ENCODE results near the gene MRPL30.
"Not testable (repeated sequence)": the region's sequence is repeated elsewhere in the genome, so short reads cannot be mapped to it uniquely, and the experiment has no call there.

The MRPL30 gene

GRCh38 chr2:99180755-99181623 lies at the start of gene MRPL30, which contains the start of gene MITD1:
Gene MRPL30 (plus strand): TSS chr2:99181184. CDS start chr2:99186204, 5,020 bp downstream.
Gene MITD1 (minus strand): TSS chr2:99181058. CDS start chr2:99180981, 77 bp downstream.
- Mint-ChIP-seq H3K27me3 (no peaks in the 10 kb centered on the region), H3K4me1 (peaks cover 69% of the 10 kb centered on the region)

GRCh38 chr2:99135044-99135556 lies 45.9 kb upstream of the MRPL30 start:
- not testable (repeated sequence) for H3K4me3 Mint-ChIP-seq, H3K27me3 Mint-ChIP-seq, H3K27ac Mint-ChIP-seq
- H3K9me3 Mint-ChIP-seq, result peaks cover 25% of the 10 kb centered on the region
- H3K36me3 Mint-ChIP-seq, result peaks cover 27% of the 10 kb centered on the region
- peaks cover 11% of the 10 kb centered on the region for H3K4me1 Mint-ChIP-seq

More at GRCh38 chr2:99180755-99181623, at the start of gene MRPL30, which contains the start of gene MITD1:
- Mint-ChIP-seq H3K36me3 (peaks cover 11% of the 10 kb centered on the region), H3K4me3 (peak within 1 kb of the TSS; percentile 100), H3K9me3 (no peaks in the 10 kb centered on the region), H3K27ac (peak within 1 kb of the TSS; percentile 99)

GRCh38 chr2:99139003-99139402 lies 42.0 kb upstream of the MRPL30 start:
- Mint-ChIP-seq H3K4me1 (peaks cover 18% of the 10 kb centered on the region), H3K27ac (no peak overlapping the region), H3K36me3 (peaks cover 16% of the 10 kb centered on the region), H3K27me3 (no peaks in the 10 kb centered on the region), H3K4me3 (no peak overlapping the region), H3K9me3 (peaks cover 7% of the 10 kb centered on the region)

GRCh38 chr2:99140056-99140859 lies 40.7 kb upstream of the MRPL30 start:
- Mint-ChIP-seq H3K4me3 (peak overlapping the region; percentile 96), H3K27ac (peak overlapping the region; percentile 77), H3K4me1 (peaks cover 18% of the 10 kb centered on the region), H3K36me3 (peaks cover 12% of the 10 kb centered on the region), H3K27me3 (no peaks in the 10 kb centered on the region), H3K9me3 (peaks cover 7% of the 10 kb centered on the region)

GRCh38 chr2:99140860-99141109 lies 40.2 kb upstream of the MRPL30 start:
- Mint-ChIP-seq H3K9me3 (peaks cover 7% of the 10 kb centered on the region), H3K27ac (peak overlapping the region; percentile 77), H3K4me1 (peaks cover 18% of the 10 kb centered on the region), H3K36me3 (peaks cover 12% of the 10 kb centered on the region), H3K4me3 (peak overlapping the region; percentile 96), H3K27me3 (no peaks in the 10 kb centered on the region)

- peak within 1 kb of the TSS; percentile 96 for H3K4me3 Mint-ChIP-seq
- no peaks in the 10 kb centered on the region for H3K27me3 Mint-ChIP-seq
- H3K36me3 Mint-ChIP-seq, result peaks cover 9% of the 10 kb centered on the region
- peaks cover 7% of the 10 kb centered on the region for H3K9me3 Mint-ChIP-seq
- H3K27ac Mint-ChIP-seq, result peak within 1 kb of the TSS; percentile 97
- peaks cover 18% of the 10 kb centered on the region for H3K4me1 Mint-ChIP-seq
Measured at GRCh38 chr2:99141110-99142108, 39.6 kb upstream of the MRPL30 start, which contains the start of gene C2orf15. Gene C2orf15 (plus strand): TSS chr2:99141707. CDS start chr2:99150559, 8,852 bp downstream.

GRCh38 chr2:99150706-99151105 lies 30.3 kb upstream of the MRPL30 start:
- no peak overlapping the region for H3K4me3 Mint-ChIP-seq
- H3K36me3 Mint-ChIP-seq, result peaks cover 2% of the 10 kb centered on the region
- no peaks in the 10 kb centered on the region for H3K9me3 Mint-ChIP-seq
- H3K27ac Mint-ChIP-seq, result peak overlapping the region; percentile 19
- H3K27me3 Mint-ChIP-seq, result no peaks in the 10 kb centered on the region
- peaks cover 13% of the 10 kb centered on the region for H3K4me1 Mint-ChIP-seq

GRCh38 chr2:99152199-99152895 lies 28.6 kb upstream of the MRPL30 start:
- Mint-ChIP-seq H3K4me1 (peaks cover 29% of the 10 kb centered on the region), H3K36me3 (peaks cover 4% of the 10 kb centered on the region), H3K4me3 (no peak overlapping the region), H3K9me3 (no peaks in the 10 kb centered on the region), H3K27me3 (no peaks in the 10 kb centered on the region), H3K27ac (no peak overlapping the region)

GRCh38 chr2:99153921-99154604 lies 26.9 kb upstream of the MRPL30 start:
- no peaks in the 10 kb centered on the region for H3K9me3 Mint-ChIP-seq
- H3K36me3 Mint-ChIP-seq, result peaks cover 9% of the 10 kb centered on the region
- no peak overlapping the region for H3K4me3 Mint-ChIP-seq
- no peaks in the 10 kb centered on the region for H3K27me3 Mint-ChIP-seq
- peak overlapping the region; percentile 98 for H3K27ac Mint-ChIP-seq
- peaks cover 39% of the 10 kb centered on the region for H3K4me1 Mint-ChIP-seq

- Mint-ChIP-seq H3K36me3 (peaks cover 13% of the 10 kb centered on the region), H3K27me3 (no peaks in the 10 kb centered on the region), H3K4me3 (no peak within 1 kb of the TSS), H3K9me3 (no peaks in the 10 kb centered on the region), H3K27ac (peak within 1 kb of the TSS; percentile 98), H3K4me1 (peaks cover 43% of the 10 kb centered on the region)
Measured at GRCh38 chr2:99154643-99155536, 26.1 kb upstream of the MRPL30 start, which contains the start of the genes LIPT1 and TSGA10. Gene LIPT1 (plus strand): TSS chr2:99154967. CDS start chr2:99161958, 6,991 bp downstream. Gene TSGA10 (minus strand): TSS chr2:99154942. CDS start chr2:99109439, 45,503 bp downstream.

- Mint-ChIP-seq H3K9me3 (no peaks in the 10 kb centered on the region), H3K36me3 (peaks cover 13% of the 10 kb centered on the region), H3K4me3 (no peak overlapping the region), H3K27ac (no peak overlapping the region), H3K4me1 (peaks cover 37% of the 10 kb centered on the region), H3K27me3 (no peaks in the 10 kb centered on the region)
Measured at GRCh38 chr2:99156891-99157290, 24.1 kb upstream of the MRPL30 start.

GRCh38 chr2:99158599-99158998 lies 22.4 kb upstream of the MRPL30 start:
- Mint-ChIP-seq H3K27ac (peak overlapping the region; percentile 16), H3K4me1 (peaks cover 38% of the 10 kb centered on the region), H3K27me3 (no peaks in the 10 kb centered on the region), H3K4me3 (no peak overlapping the region), H3K36me3 (peaks cover 18% of the 10 kb centered on the region), H3K9me3 (no peaks in the 10 kb centered on the region)

GRCh38 chr2:99159594-99159993 lies 21.4 kb upstream of the MRPL30 start:
- H3K9me3 Mint-ChIP-seq, result no peaks in the 10 kb centered on the region
- peak overlapping the region; percentile 68 for H3K27ac Mint-ChIP-seq
- no peak overlapping the region for H3K4me3 Mint-ChIP-seq
- H3K27me3 Mint-ChIP-seq, result no peaks in the 10 kb centered on the region
- peaks cover 42% of the 10 kb centered on the region for H3K4me1 Mint-ChIP-seq
- H3K36me3 Mint-ChIP-seq, result peaks cover 20% of the 10 kb centered on the region

All from activated naive CD4-positive, alpha-beta T cell treated with anti-CD3 and anti-CD28 coated beads, Interleukin-2, amount 50 U/mL, for 24 hours (primary cell).